Stomach smooth muscle (tissue), 2 donors: ENCODE results near the gene NOXO1.

Experiments used
- H3K27ac ChIP-seq: one replicate; pipeline ENCODE4 v1.7.0; 2013; ENCODE audit warnings: mild to moderate bottlenecking, low read length, inconsistent platforms
- H3K27me3 ChIP-seq, 2 donors: one replicate each; pipeline ENCODE4 v1.7.0; 2013; ENCODE audit warnings: low read length in 2 of 2; ENCODE audit not compliant: insufficient read depth in 2 of 2, control insufficient read depth in 1 of 2
- H3K36me3 ChIP-seq, 2 donors: one replicate each; pipeline ENCODE4 v1.7.0; 2013; ENCODE audit warnings: low read length in 2 of 2; ENCODE audit not compliant: control insufficient read depth in 2 of 2, insufficient read depth in 2 of 2
- H3K4me1 ChIP-seq: one replicate; pipeline ENCODE4 v1.7.0; 2013; ENCODE audit warnings: low read length; ENCODE audit not compliant: control insufficient read depth, insufficient read depth
- H3K4me3 ChIP-seq, 2 donors: one replicate each; pipeline ENCODE4 v1.7.0; 2013; ENCODE audit warnings: low read length in 2 of 2
- H3K9ac ChIP-seq, 2 donors: one replicate each; pipeline ENCODE4 v1.7.0; 2013; ENCODE audit warnings: low read length in 2 of 2, mild to moderate bottlenecking in 1 of 2
- H3K9me3 ChIP-seq, 2 donors: one replicate each; pipeline ENCODE4 v1.7.0; 2013; ENCODE audit warnings: low read length in 2 of 2; ENCODE audit not compliant: control insufficient read depth in 2 of 2
- donor health status: healthy.
- donor health status: Pancreatic carcinoma.

NOXO1 gene

GRCh38 chr16:1981398-1981836 lies at the start of gene NOXO1:
TSS of gene NOXO1 (minus strand) at chr16:1981469. CDS start at chr16:1981179, 290 bp downstream.
- peaks cover 44 to 46% of the 10 kb centered on the region in 2 donors for H3K27me3 ChIP-seq
- peaks cover 23 to 26% of the 10 kb centered on the region in 2 donors for H3K36me3 ChIP-seq
- H3K4me1 ChIP-seq = peaks cover 24% of the 10 kb centered on the region
- no peak within 1 kb of the TSS for H3K9ac ChIP-seq
- H3K27ac ChIP-seq = no peak within 1 kb of the TSS
- H3K4me3 ChIP-seq = no peak within 1 kb of the TSS
- H3K9me3 ChIP-seq = no peaks in the 10 kb centered on the region

- Histone ChIP-seq H3K36me3 (peaks cover 0 to 4% of the 10 kb centered on the region in 2 donors), H3K27ac (no peak overlapping the region), H3K9ac (no peak overlapping the region), H3K9me3 (no peaks in the 10 kb centered on the region), H3K4me3 (peak overlapping the region in 1 of 2 donors; percentile 22), H3K27me3 (no peaks in the 10 kb centered on the region), H3K4me1 (peaks cover 56% of the 10 kb centered on the region)
These were observed 48.8 kb upstream of the NOXO1 start for GRCh38 chr16:2030036-2030435.

- H3K9ac ChIP-seq = no peak overlapping the region
- H3K27me3 ChIP-seq = no peaks in the 10 kb centered on the region
- peaks cover 0 to 4% of the 10 kb centered on the region in 2 donors for H3K36me3 ChIP-seq
- no peaks in the 10 kb centered on the region for H3K9me3 ChIP-seq
- peaks cover 50% of the 10 kb centered on the region for H3K4me1 ChIP-seq
- H3K4me3 ChIP-seq = peak overlapping the region in 1 of 2 donors; percentile 40
- no peak overlapping the region for H3K27ac ChIP-seq
These were observed 48.1 kb upstream of the NOXO1 start for GRCh38 chr16:2029350-2029749.

- H3K4me3 ChIP-seq = peak overlapping the region in 1 of 2 donors; percentile 40
- H3K36me3 ChIP-seq = peaks cover 0 to 4% of the 10 kb centered on the region in 2 donors
- peaks cover 51% of the 10 kb centered on the region for H3K4me1 ChIP-seq
- H3K27me3 ChIP-seq = no peaks in the 10 kb centered on the region
- H3K27ac ChIP-seq = no peak overlapping the region
- no peaks in the 10 kb centered on the region for H3K9me3 ChIP-seq
- no peak overlapping the region for H3K9ac ChIP-seq
These were observed 47.5 kb upstream of the NOXO1 start for GRCh38 chr16:2028620-2029220.

- Histone ChIP-seq H3K36me3 (peaks cover 0 to 4% of the 10 kb centered on the region in 2 donors), H3K4me1 (peaks cover 51% of the 10 kb centered on the region), H3K4me3 (peak overlapping the region; percentile 67 to 77), H3K27ac (no peak overlapping the region), H3K9me3 (no peaks in the 10 kb centered on the region), H3K9ac (peak overlapping the region; percentile 5 to 59), H3K27me3 (no peaks in the 10 kb centered on the region)
These were observed 46.9 kb upstream of the NOXO1 start for GRCh38 chr16:2028146-2028545.

GRCh38 chr16:2027024-2028010 lies 46.0 kb upstream of the NOXO1 start:
- Histone ChIP-seq H3K27me3 (no peaks in the 10 kb centered on the region), H3K9me3 (no peaks in the 10 kb centered on the region), H3K27ac (no peak overlapping the region), H3K4me1 (peaks cover 50% of the 10 kb centered on the region), H3K9ac (peak overlapping the region; percentile 36 to 59), H3K4me3 (peak overlapping the region; percentile 67 to 77), H3K36me3 (peaks cover 0 to 4% of the 10 kb centered on the region in 2 donors)

- Histone ChIP-seq H3K36me3 (peaks cover 0 to 4% of the 10 kb centered on the region in 2 donors), H3K27ac (peak within 1 kb of the TSS; percentile 31), H3K4me1 (peaks cover 48% of the 10 kb centered on the region), H3K4me3 (peak within 1 kb of the TSS; percentile 67 to 77), H3K9ac (peak within 1 kb of the TSS; percentile 59 to 60), H3K9me3 (no peaks in the 10 kb centered on the region), H3K27me3 (peaks cover 2 to 3% of the 10 kb centered on the region in 2 donors)
These were observed 45.3 kb upstream of the NOXO1 start, which contains the start of gene NHERF2 for GRCh38 chr16:2026461-2027023. TSS of gene NHERF2 (plus strand) at chr16:2026902. CDS start at chr16:2027006, 104 bp downstream.

GRCh38 chr16:2025878-2026460 lies 44.7 kb upstream of the NOXO1 start:
- Histone ChIP-seq H3K4me1 (peaks cover 48% of the 10 kb centered on the region), H3K27me3 (peaks cover 4 to 5% of the 10 kb centered on the region in 2 donors), H3K4me3 (peak overlapping the region in 1 of 2 donors; percentile 65)

GRCh38 chr16:2025251-2025650 lies 44.0 kb upstream of the NOXO1 start:
- H3K4me1 ChIP-seq = peaks cover 53% of the 10 kb centered on the region
- no peak overlapping the region for H3K9ac ChIP-seq
- H3K27me3 ChIP-seq = peaks cover 4 to 12% of the 10 kb centered on the region in 2 donors
- H3K27ac ChIP-seq = no peak overlapping the region
- H3K36me3 ChIP-seq = peaks cover 0 to 4% of the 10 kb centered on the region in 2 donors
- H3K9me3 ChIP-seq = no peaks in the 10 kb centered on the region
- no peak overlapping the region for H3K4me3 ChIP-seq

More at GRCh38 chr16:2025878-2026460, 44.7 kb upstream of the NOXO1 start:
- H3K9me3 ChIP-seq = no peaks in the 10 kb centered on the region
- H3K27ac ChIP-seq = peak overlapping the region; percentile 31
- peaks cover 0 to 4% of the 10 kb centered on the region in 2 donors for H3K36me3 ChIP-seq
- peak overlapping the region; percentile 39 to 60 for H3K9ac ChIP-seq

GRCh38 chr16:2024032-2024420 lies 42.8 kb upstream of the NOXO1 start:
- no peak overlapping the region for H3K4me3 ChIP-seq
- peaks cover 62% of the 10 kb centered on the region for H3K4me1 ChIP-seq
- no peak overlapping the region for H3K9ac ChIP-seq
- H3K36me3 ChIP-seq = no peaks in the 10 kb centered on the region
- no peaks in the 10 kb centered on the region for H3K9me3 ChIP-seq
- H3K27me3 ChIP-seq = peaks cover 9 to 25% of the 10 kb centered on the region in 2 donors
- peak overlapping the region; percentile 18 for H3K27ac ChIP-seq
